ENCODE data around the gene NGEF. TPM values are rescaled to one million over a fixed set of nuclear protein-coding genes. Genes with fewer than 3 reads are reported as not detected.

Gene NGEF
- total and polyA plus RNA-seq, 10 of the 15 experiments (the other 5 are each of a cell fraction or from before 2014, with no cell fraction given), result 0.12 TPM; not detected in 9

DNA sequence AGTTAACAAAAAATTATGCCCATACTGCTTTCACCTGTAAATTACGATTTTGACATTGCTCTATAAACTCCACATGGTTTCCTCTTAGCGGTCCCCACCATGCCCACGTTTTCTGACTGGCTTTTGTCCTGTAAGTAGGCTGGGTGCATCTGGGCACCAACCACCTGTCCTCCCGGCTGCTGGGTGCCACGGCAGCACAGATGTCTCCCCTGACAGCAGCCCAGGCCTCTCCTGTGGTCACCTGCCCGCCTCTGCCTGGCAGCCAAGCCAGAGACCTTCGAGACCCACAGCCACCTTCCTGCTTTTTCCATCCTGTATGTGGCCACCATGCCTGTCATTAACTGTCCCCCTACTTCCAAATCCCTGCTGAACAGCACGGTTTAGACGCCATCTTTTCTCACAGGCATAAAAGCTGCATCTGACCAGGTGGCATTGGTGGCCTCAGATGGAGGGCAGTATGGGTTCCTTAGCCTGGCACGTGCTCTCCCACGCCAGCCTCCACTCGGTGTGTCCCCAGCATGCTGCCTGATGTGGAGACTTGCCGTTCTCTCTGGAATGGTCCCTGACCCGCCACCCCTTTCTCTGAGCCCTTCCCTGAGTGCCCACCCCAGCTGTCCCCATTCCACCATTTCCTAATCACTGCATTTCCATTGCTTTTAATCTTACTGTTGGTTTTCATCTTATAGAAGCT is 124.1 kb downstream of the NGEF start (continued):
- TF ChIP-seq, protein P1, sequence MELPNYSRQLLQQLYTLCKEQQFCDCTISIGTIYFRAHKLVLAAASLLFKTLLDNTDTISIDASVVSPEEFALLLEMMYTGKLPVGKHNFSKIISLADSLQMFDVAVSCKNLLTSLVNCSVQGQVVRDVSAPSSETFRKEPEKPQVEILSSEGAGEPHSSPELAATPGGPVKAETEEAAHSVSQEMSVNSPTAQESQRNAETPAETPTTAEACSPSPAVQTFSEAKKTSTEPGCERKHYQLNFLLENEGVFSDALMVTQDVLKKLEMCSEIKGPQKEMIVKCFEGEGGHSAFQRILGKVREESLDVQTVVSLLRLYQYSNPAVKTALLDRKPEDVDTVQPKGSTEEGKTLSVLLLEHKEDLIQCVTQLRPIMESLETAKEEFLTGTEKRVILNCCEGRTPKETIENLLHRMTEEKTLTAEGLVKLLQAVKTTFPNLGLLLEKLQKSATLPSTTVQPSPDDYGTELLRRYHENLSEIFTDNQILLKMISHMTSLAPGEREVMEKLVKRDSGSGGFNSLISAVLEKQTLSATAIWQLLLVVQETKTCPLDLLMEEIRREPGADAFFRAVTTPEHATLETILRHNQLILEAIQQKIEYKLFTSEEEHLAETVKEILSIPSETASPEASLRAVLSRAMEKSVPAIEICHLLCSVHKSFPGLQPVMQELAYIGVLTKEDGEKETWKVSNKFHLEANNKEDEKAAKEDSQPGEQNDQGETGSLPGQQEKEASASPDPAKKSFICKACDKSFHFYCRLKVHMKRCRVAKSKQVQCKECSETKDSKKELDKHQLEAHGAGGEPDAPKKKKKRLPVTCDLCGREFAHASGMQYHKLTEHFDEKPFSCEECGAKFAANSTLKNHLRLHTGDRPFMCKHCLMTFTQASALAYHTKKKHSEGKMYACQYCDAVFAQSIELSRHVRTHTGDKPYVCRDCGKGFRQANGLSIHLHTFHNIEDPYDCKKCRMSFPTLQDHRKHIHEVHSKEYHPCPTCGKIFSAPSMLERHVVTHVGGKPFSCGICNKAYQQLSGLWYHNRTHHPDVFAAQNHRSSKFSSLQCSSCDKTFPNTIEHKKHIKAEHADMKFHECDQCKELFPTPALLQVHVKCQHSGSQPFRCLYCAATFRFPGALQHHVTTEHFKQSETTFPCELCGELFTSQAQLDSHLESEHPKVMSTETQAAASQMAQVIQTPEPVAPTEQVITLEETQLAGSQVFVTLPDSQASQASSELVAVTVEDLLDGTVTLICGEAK (IDR thresholded peaks at IDR 0.05; ENCODE audit: borderline replicate concordance), result no peak
- TF ChIP-seq, protein P2, sequence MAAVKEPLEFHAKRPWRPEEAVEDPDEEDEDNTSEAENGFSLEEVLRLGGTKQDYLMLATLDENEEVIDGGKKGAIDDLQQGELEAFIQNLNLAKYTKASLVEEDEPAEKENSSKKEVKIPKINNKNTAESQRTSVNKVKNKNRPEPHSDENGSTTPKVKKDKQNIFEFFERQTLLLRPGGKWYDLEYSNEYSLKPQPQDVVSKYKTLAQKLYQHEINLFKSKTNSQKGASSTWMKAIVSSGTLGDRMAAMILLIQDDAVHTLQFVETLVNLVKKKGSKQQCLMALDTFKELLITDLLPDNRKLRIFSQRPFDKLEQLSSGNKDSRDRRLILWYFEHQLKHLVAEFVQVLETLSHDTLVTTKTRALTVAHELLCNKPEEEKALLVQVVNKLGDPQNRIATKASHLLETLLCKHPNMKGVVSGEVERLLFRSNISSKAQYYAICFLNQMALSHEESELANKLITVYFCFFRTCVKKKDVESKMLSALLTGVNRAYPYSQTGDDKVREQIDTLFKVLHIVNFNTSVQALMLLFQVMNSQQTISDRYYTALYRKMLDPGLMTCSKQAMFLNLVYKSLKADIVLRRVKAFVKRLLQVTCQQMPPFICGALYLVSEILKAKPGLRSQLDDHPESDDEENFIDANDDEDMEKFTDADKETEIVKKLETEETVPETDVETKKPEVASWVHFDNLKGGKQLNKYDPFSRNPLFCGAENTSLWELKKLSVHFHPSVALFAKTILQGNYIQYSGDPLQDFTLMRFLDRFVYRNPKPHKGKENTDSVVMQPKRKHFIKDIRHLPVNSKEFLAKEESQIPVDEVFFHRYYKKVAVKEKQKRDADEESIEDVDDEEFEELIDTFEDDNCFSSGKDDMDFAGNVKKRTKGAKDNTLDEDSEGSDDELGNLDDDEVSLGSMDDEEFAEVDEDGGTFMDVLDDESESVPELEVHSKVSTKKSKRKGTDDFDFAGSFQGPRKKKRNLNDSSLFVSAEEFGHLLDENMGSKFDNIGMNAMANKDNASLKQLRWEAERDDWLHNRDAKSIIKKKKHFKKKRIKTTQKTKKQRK (IDR thresholded peaks at IDR 0.05; ENCODE audit: low read depth, low read length), result no peak
- TF ChIP-seq SP1 (IDR thresholded peaks at IDR 0.05; ENCODE audit: low read depth, low read length) (no peak), CHD2 (IDR thresholded peaks at IDR 0.05; ENCODE audit: borderline replicate concordance, low read depth, low read length) (no peak), BHLHE40 (IDR thresholded peaks at IDR 0.05; ENCODE audit: borderline replicate concordance in 1 of 2, low read depth in 2 of 2, low read length in 1 of 2) (no peak), SIN3A (IDR thresholded peaks at IDR 0.05; ENCODE audit: low read depth, low read length) (no peak), CBX5 (IDR thresholded peaks at IDR 0.05; ENCODE audit: low read depth) (no peak)
